Measurements from ENCODE around the gene EVX1. TPM values are rescaled to one million over a fixed set of nuclear protein-coding genes. Genes with fewer than 3 reads are reported as not detected.

The EVX1 gene
- total RNA-seq, 1 experiment from 2014 or later, result 0.10 TPM

- TF ChIP-seq POLR2AphosphoS5 (IDR thresholded peaks at IDR 0.05; ENCODE audit: low read depth, low read length) (no peak), REST (IDR thresholded peaks at IDR 0.05; ENCODE audit: insufficient read depth in 1 of 2, low read depth in 2 of 2, low read length in 1 of 2) (no peak), SIN3A (IDR thresholded peaks at IDR 0.05; ENCODE audit: borderline replicate concordance, insufficient read depth, low read depth, low read length) (no peak), CTCF (IDR thresholded peaks at IDR 0.05) (no peak), TCF7L2 (IDR thresholded peaks at IDR 0.05; ENCODE audit: low read depth, low read length) (no peak)
- Histone ChIP-seq H3K27ac (ENCODE audit: low read length) (no peak overlapping the region), H3K27me3 (ENCODE audit: control insufficient read depth, insufficient read depth, low read length) (peaks cover 20% of the 10 kb centered on the region), H3K9me3 (ENCODE audit: control insufficient read depth, insufficient read depth, low read depth, low read length) (no peaks in the 10 kb centered on the region), H3K4me3 (ENCODE audit: low read depth in 2 of 2, low read length in 2 of 2) (no peak overlapping the region), H3K36me3 (ENCODE audit: control insufficient read depth, insufficient read depth, low read length) (no peaks in the 10 kb centered on the region), H3K4me1 (ENCODE audit: control insufficient read depth, insufficient read depth, low read length) (peaks cover 3% of the 10 kb centered on the region; the same call in 1 of the 2 replicates)
- in situ Hi-C loops (cut with HindIII; ENCODE audit: low pct_unique_long_range_greater_than_20kb, low sequenced_read_pairs) (no loop called here), intact Hi-C loops (cut with micrococcal nuclease; ENCODE audit: unreplicated experiment) (loop anchor here (5.0 kb wide), 1 partner anchor 356 kb away; no protein-coding TSS in a partner anchor)
- ChIA-PET CTCF (interaction anchor here (1.0 kb wide), 1 partner anchor 297 kb away, joined by 3 read pairs; no protein-coding TSS in a partner anchor), POLR2A (no interaction called here)
- DNase-seq (ENCODE audit: low read depth, low spot score) (no peak), ATAC-seq (no peak)
- BruUV-seq (replicated peaks), result no TSS peak
Observed at GRCh38 chr7:27221201-27221797, 21.3 kb upstream of the EVX1 start.

- TF ChIP-seq CTCF (IDR thresholded peaks at IDR 0.05) (no peak), TCF7L2 (IDR thresholded peaks at IDR 0.05; ENCODE audit: low read depth, low read length) (no peak), REST (IDR thresholded peaks at IDR 0.05; ENCODE audit: insufficient read depth in 1 of 2, low read depth in 2 of 2, low read length in 1 of 2) (no peak), POLR2AphosphoS5 (IDR thresholded peaks at IDR 0.05; ENCODE audit: low read depth, low read length) (no peak), SIN3A (IDR thresholded peaks at IDR 0.05; ENCODE audit: borderline replicate concordance, insufficient read depth, low read depth, low read length) (no peak)
- ATAC-seq (no peak), DNase-seq (ENCODE audit: low read depth, low spot score) (no peak)
- Histone ChIP-seq H3K36me3 (ENCODE audit: control insufficient read depth, insufficient read depth, low read length) (no peaks in the 10 kb centered on the region), H3K9me3 (ENCODE audit: control insufficient read depth, insufficient read depth, low read depth, low read length) (no peaks in the 10 kb centered on the region), H3K27ac (ENCODE audit: low read length) (no peak overlapping the region), H3K4me1 (ENCODE audit: control insufficient read depth, insufficient read depth, low read length) (peaks cover 3% of the 10 kb centered on the region; the same call in 1 of the 2 replicates), H3K4me3 (ENCODE audit: low read depth in 2 of 2, low read length in 2 of 2) (no peak overlapping the region), H3K27me3 (ENCODE audit: control insufficient read depth, insufficient read depth, low read length) (peaks cover 20% of the 10 kb centered on the region)
- CTCF ChIA-PET, result interaction anchor here (1.2 kb wide), 1 partner anchor 28 kb away, joined by 3 read pairs; no protein-coding TSS in a partner anchor
- in situ Hi-C loops (cut with HindIII; ENCODE audit: low pct_unique_long_range_greater_than_20kb, low sequenced_read_pairs), result no loop called here
- intact Hi-C loops (cut with micrococcal nuclease; ENCODE audit: unreplicated experiment), result loop anchor here (5.0 kb wide), 1 partner anchor 353 kb away; no protein-coding TSS in a partner anchor
- no TSS peak for BruUV-seq (replicated peaks)
- POLR2A ChIA-PET, result no interaction called here
Observed at GRCh38 chr7:27223941-27224575, 18.5 kb upstream of the EVX1 start.

Measured in Panc1 (cell line).